SK-N-SH (cell line): ENCODE results near the gene EXOC3. TPM values are rescaled to one million over a fixed set of nuclear protein-coding genes. Genes with fewer than 3 reads are reported as not detected.

ENCODE experiments used
- CTCF ChIA-PET: fragments of 300-600, 350-600 bp; formaldehyde crosslinking; extraction: SDS; loops from one replicate; lab custom pipeline; 2021; lab: Yijun Ruan, JAX
- POLR2A ChIA-PET: fragments of 350-600 bp; sonication (Branson Sonifier 250); formaldehyde crosslinking; extraction: SDS; loops from one replicate; lab custom pipeline; 2020; ENCODE audit warnings: antibody characterized with exemption, inconsistent platforms; lab: Yijun Ruan, JAX
- DNase-seq: peaks from one replicate; pipeline ENCODE4 v3.0.0; 2012
- H2AFZ ChIP-seq: fragments of 200-600 bp; sonication (generic); 2 replicates; pipeline ENCODE4 v1.8.1; 2016; ENCODE audit warnings: antibody characterized with exemption, mild to moderate bottlenecking, low read depth
- H3F3A ChIP-seq: fragments of 200-600 bp; sonication (generic); replicated peaks from 2 replicates; pipeline ENCODE3; 2016; ENCODE audit warnings: antibody characterized with exemption, mild to moderate bottlenecking; ENCODE audit not compliant: insufficient read depth
- H3K27ac ChIP-seq, 2 experiments: fragments of 200-500 bp in 1 of 2; fragments of 200-600 bp in 1 of 2; sonication (Bioruptor generic) in 1 of 2; sonication (generic), shearing (Covaris generic) in 1 of 2; 2 replicates each; pipeline versions ENCODE4 v1.5.1 to v1.6.1; 2014 to 2016; ENCODE audit warnings: low read depth in 2 of 2, inconsistent platforms in 1 of 2, low read length in 1 of 2, mild to moderate bottlenecking in 1 of 2, mixed read lengths in 1 of 2
- H3K27me3 ChIP-seq: fragments of 200-600 bp; sonication (generic), shearing (Covaris generic); 2 replicates; pipeline ENCODE4 v1.6.1; 2016; ENCODE audit warnings: mixed run types; ENCODE audit not compliant: insufficient read depth
- H3K36me3 ChIP-seq, 2 experiments: fragments of 200-500 bp in 1 of 2; fragments of 200-600 bp in 1 of 2; sonication (Bioruptor generic) in 1 of 2; sonication (generic) in 1 of 2; replicated peaks in 1 of 2; 2 replicates each; pipeline versions ENCODE3 to v1.5.1; 2014 to 2016; ENCODE audit warnings: low read length in 1 of 2, mild to moderate bottlenecking in 1 of 2; ENCODE audit not compliant: insufficient read depth in 2 of 2, control insufficient read depth in 1 of 2
- H3K4me1 ChIP-seq, 2 experiments: fragments of 200-500 bp in 1 of 2; fragments of 200-600 bp in 1 of 2; sonication (Bioruptor generic) in 1 of 2; sonication (generic), shearing (Covaris generic) in 1 of 2; 2 replicates each; pipeline versions ENCODE4 v1.5.1 to v1.6.1; 2014 to 2016; ENCODE audit warnings: low read depth in 1 of 2, low read length in 1 of 2, mixed run types in 1 of 2; ENCODE audit not compliant: insufficient read depth in 2 of 2, control insufficient read depth in 1 of 2
- H3K4me2 ChIP-seq: fragments of 200-600 bp; sonication (generic), shearing (Covaris generic); 2 replicates; pipeline ENCODE4 v1.6.1; 2017; ENCODE audit warnings: mixed run types
- H3K4me3 ChIP-seq, 2 experiments: fragments of 200-500 bp in 1 of 2; fragments of 200-600 bp in 1 of 2; sonication (Bioruptor generic) in 1 of 2; sonication (generic), shearing (Covaris generic) in 1 of 2; 2 replicates each; pipeline versions ENCODE4 v1.5.1 to v1.8.1; 2014 to 2016; ENCODE audit warnings: low read depth in 2 of 2, inconsistent platforms in 1 of 2, low read length in 1 of 2, mild to moderate bottlenecking in 1 of 2, mixed read lengths in 1 of 2, moderate library complexity in 1 of 2
- H3K79me2 ChIP-seq: fragments of 200-600 bp; sonication (generic); 2 replicates; pipeline ENCODE4 v1.8.1; 2017; ENCODE audit warnings: mild to moderate bottlenecking; ENCODE audit not compliant: insufficient read depth
- H3K9ac ChIP-seq: fragments of 200-600 bp; sonication (generic); 2 replicates; pipeline ENCODE4 v1.6.1; 2017; ENCODE audit warnings: mixed run types
- H3K9me2 ChIP-seq: fragments of 200-600 bp; sonication (generic); 2 replicates; pipeline ENCODE4 v1.6.1; 2017; ENCODE audit warnings: mixed run types
- H3K9me3 ChIP-seq: fragments of 200-600 bp; sonication (generic); 2 replicates; pipeline ENCODE4 v1.6.1; 2017; ENCODE audit warnings: mixed run types, mild to moderate bottlenecking, moderate library complexity
- H4K20me1 ChIP-seq: fragments of 200-600 bp; sonication (generic); 2 replicates; pipeline ENCODE4 v1.6.1; 2017; ENCODE audit warnings: mild to moderate bottlenecking, mixed run types; ENCODE audit not compliant: insufficient read depth
- CHD2 ChIP-seq: fragments of 150-350 bp; IDR thresholded peaks from 2 replicates; pipeline ENCODE4 v1.6.1; 2018; ENCODE audit warnings: low read length; ENCODE audit not compliant: partially characterized antibody
- ELF1 ChIP-seq: IDR thresholded peaks from 2 replicates; pipeline ENCODE4 v1.4.0; 2012
- EP300 ChIP-seq, 2 experiments: IDR thresholded peaks; 2 replicates each; pipeline versions ENCODE4 v1.4.0 to v1.6.1; 2012; ENCODE audit warnings: borderline replicate concordance in 1 of 2, low read depth in 1 of 2, low read length in 1 of 2
- FOSL2 ChIP-seq: IDR thresholded peaks from 2 replicates; pipeline ENCODE4 v1.4.0; 2012; ENCODE audit warnings: low read depth, mild to moderate bottlenecking, moderate library complexity, borderline replicate concordance
- GABPA ChIP-seq: IDR thresholded peaks from 2 replicates; pipeline ENCODE4 v1.4.0; 2012; ENCODE audit warnings: low read depth, mild to moderate bottlenecking
- GATA2 ChIP-seq: sonication (generic); formaldehyde crosslinking; IDR thresholded peaks from 2 replicates; pipeline ENCODE4 v1.5.0; 2020; ENCODE audit warnings: mild to moderate bottlenecking, missing genetic modification reagents
- MEF2A ChIP-seq: IDR thresholded peaks from 2 replicates; pipeline ENCODE4 v1.4.0; 2012; ENCODE audit warnings: low read depth, borderline replicate concordance
- MXI1 ChIP-seq: IDR thresholded peaks from 2 replicates; pipeline ENCODE4 v1.6.1; 2012; ENCODE audit warnings: mild to moderate bottlenecking, low read depth, low read length, improper control_type of control experiment
- POLR2AphosphoS5 ChIP-seq: IDR thresholded peaks from 2 replicates; pipeline ENCODE4 v1.6.1; 2012; ENCODE audit warnings: low read depth, low read length
- RXRA ChIP-seq: IDR thresholded peaks from 2 replicates; pipeline ENCODE4 v1.4.0; 2012; ENCODE audit warnings: low read depth, mild to moderate bottlenecking, borderline replicate concordance
- SIN3A ChIP-seq: IDR thresholded peaks from 2 replicates; pipeline ENCODE4 v1.6.1; 2012; ENCODE audit warnings: low read depth, mild to moderate bottlenecking, low read length, moderate library complexity, borderline replicate concordance
- SMC3 ChIP-seq: IDR thresholded peaks from 2 replicates; pipeline ENCODE4 v1.6.1; 2012; ENCODE audit warnings: low read depth, low read length, improper control_type of control experiment
- TCF12 ChIP-seq: IDR thresholded peaks from 2 replicates; pipeline ENCODE4 v1.4.0; 2012
- USF2 ChIP-seq: fragments of 150-350 bp; IDR thresholded peaks from 2 replicates; pipeline ENCODE4 v1.6.1; 2017; ENCODE audit warnings: antibody characterized with exemption, low read length, low read depth, borderline replicate concordance
- WGBS: methylation state at CpG from one replicate; pipeline ENCODE4 v1.1.6; 2017; ENCODE audit warnings: low lambda C conversion rate; 5-methylcytosine and 5-hydroxymethylcytosine counted together
- polyA plus RNA-seq, 3 experiments: library from polyadenylated mRNA; depleted of rRNA; stranded (reverse); fragments of >200 nt; gene quantifications; 2 replicates each; pipeline ENCODE4 v1.2.3, GENCODE V29; 2012
- TF ChIP-seq, protein P1 (sequence below): fragments of 200-600 bp; sonication (generic); IDR thresholded peaks from 2 replicates; pipeline ENCODE4 v1.6.1; 2017; ENCODE audit warnings: antibody characterized with exemption, mild to moderate bottlenecking, moderate library complexity
- TF ChIP-seq, protein P2 (sequence below): fragments of 150-350 bp; IDR thresholded peaks from 2 replicates; pipeline ENCODE4 v1.6.1; 2016; ENCODE audit warnings: mild to moderate bottlenecking, low read depth, low read length

The EXOC3 gene
- polyA plus RNA-seq, 1 of the 3 experiments (the other 2 are of a cell fraction): 25.7 TPM

DNA sequence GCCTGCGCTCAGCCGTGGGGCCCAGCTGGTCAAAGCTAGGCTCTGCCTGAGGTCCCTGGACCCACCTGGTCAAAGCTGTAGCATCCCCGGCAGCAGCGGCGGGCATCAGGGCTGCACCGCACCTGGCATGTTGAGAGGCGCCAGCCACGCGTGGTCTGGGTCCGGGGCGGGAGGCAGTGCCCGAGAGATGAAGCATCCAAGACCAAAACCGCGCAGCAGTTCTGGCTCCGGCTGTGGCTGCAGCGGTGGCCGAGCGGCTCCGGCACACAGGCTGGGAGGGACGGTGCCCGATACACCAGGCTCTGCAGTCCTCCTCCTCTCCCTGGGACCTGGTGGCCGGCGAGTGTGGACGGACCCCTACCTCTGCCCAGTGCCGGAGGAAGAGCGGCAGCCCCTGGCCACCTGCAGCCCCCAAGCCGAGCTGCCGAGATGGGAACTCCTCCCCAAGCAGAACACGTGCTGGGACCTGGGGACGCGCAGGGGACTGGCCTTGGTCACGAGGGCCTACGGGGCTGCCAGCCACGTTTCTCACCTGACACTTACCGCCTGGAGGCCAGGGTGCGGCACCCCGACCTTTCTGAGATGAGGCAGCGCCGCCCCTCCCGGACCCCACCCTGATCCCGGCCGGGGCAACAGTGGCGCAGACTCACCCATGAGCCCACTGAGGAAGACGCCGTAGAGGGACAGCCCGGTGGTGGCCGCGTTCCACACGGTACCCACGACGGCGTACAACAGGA is 48.3 kb downstream of the EXOC3 start:
- Histone ChIP-seq H2AFZ (no peak overlapping the region), H3K4me1 (no peaks in the 10 kb centered on the region), H3K36me3 (no peaks in the 10 kb centered on the region), H3K4me3 (no peak overlapping the region), H3K27me3 (peaks cover 17% of the 10 kb centered on the region), H3K9me3 (no peaks in the 10 kb centered on the region), H3K9ac (no peak overlapping the region), H4K20me1 (no peaks in the 10 kb centered on the region), H3F3A (no peaks in the 10 kb centered on the region), H3K9me2 (no peaks in the 10 kb centered on the region), H3K27ac (no peak overlapping the region), H3K79me2 (no peaks in the 10 kb centered on the region)
- ChIA-PET POLR2A (no interaction called here), CTCF (no interaction called here)
- no peak for DNase-seq
- TF ChIP-seq CHD2 (no peak), SMC3 (no peak), RXRA (no peak), TCF12 (no peak), GABPA (no peak), FOSL2 (no peak), EP300 (IDR thresholded peaks at IDR 0.05; ENCODE audit: borderline replicate concordance in 1 of 2, low read depth in 1 of 2, low read length in 1 of 2) (no peak)
- TF ChIP-seq, protein P1, sequence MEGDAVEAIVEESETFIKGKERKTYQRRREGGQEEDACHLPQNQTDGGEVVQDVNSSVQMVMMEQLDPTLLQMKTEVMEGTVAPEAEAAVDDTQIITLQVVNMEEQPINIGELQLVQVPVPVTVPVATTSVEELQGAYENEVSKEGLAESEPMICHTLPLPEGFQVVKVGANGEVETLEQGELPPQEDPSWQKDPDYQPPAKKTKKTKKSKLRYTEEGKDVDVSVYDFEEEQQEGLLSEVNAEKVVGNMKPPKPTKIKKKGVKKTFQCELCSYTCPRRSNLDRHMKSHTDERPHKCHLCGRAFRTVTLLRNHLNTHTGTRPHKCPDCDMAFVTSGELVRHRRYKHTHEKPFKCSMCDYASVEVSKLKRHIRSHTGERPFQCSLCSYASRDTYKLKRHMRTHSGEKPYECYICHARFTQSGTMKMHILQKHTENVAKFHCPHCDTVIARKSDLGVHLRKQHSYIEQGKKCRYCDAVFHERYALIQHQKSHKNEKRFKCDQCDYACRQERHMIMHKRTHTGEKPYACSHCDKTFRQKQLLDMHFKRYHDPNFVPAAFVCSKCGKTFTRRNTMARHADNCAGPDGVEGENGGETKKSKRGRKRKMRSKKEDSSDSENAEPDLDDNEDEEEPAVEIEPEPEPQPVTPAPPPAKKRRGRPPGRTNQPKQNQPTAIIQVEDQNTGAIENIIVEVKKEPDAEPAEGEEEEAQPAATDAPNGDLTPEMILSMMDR: no peak
- TF ChIP-seq, all 33 proteins: peak for 0
- WGBS: 76% methylated on average over 30 of the region's 52 CpGs
- H3K4me2 ChIP-seq: no peak overlapping the region

- Histone ChIP-seq H3K4me1 (no peaks in the 10 kb centered on the region), H3K27ac (no peak overlapping the region), H3K36me3 (no peaks in the 10 kb centered on the region), H4K20me1 (no peaks in the 10 kb centered on the region), H3K79me2 (no peaks in the 10 kb centered on the region), H3K4me2 (no peak overlapping the region), H3K27me3 (peaks cover 22% of the 10 kb centered on the region), H3K9me2 (no peaks in the 10 kb centered on the region), H3K9ac (no peak overlapping the region), H3F3A (no peaks in the 10 kb centered on the region), H2AFZ (no peak overlapping the region), H3K4me3 (no peak overlapping the region), H3K9me3 (no peaks in the 10 kb centered on the region)
- no peak for TF ChIP-seq USF2
- TF ChIP-seq, protein P2, sequence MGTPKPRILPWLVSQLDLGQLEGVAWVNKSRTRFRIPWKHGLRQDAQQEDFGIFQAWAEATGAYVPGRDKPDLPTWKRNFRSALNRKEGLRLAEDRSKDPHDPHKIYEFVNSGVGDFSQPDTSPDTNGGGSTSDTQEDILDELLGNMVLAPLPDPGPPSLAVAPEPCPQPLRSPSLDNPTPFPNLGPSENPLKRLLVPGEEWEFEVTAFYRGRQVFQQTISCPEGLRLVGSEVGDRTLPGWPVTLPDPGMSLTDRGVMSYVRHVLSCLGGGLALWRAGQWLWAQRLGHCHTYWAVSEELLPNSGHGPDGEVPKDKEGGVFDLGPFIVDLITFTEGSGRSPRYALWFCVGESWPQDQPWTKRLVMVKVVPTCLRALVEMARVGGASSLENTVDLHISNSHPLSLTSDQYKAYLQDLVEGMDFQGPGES: no peak
- no peak for TF ChIP-seq GATA2 (CRISPR knock-in tag)
- TF ChIP-seq SIN3A: no peak
- TF ChIP-seq MXI1: no peak
- TF ChIP-seq ELF1: no peak
- TF ChIP-seq RXRA: no peak
- TF ChIP-seq EP300 (IDR thresholded peaks at IDR 0.05; ENCODE audit: borderline replicate concordance in 1 of 2, low read depth in 1 of 2, low read length in 1 of 2): no peak
- TF ChIP-seq POLR2AphosphoS5: no peak
- TF ChIP-seq MEF2A: no peak
- no peak for DNase-seq
- POLR2A ChIA-PET: no interaction called here
- WGBS: 66% methylated on average over 19 of the region's 19 CpGs
- CTCF ChIA-PET: no interaction called here
Measured at GRCh38 chr5:491856-492155, 48.8 kb downstream of the EXOC3 start.
